HUDEP-2 (cell line): ENCODE measurements around the gene THAP3.
A peak's percentile ranks its signal among the peaks of the same experiment; 100 is the strongest.

Experiments
- DNase-seq, 76 experiments: peaks; one replicate each; lab custom pipeline; 2025; ENCODE audit not compliant: unreplicated experiment in 76 of 76; lab: John Stamatoyannopoulos, UW

The THAP3 gene

GRCh38 chr1:6624710-6625583 lies at the start of gene THAP3:
Gene THAP3, plus strand, starts transcription at chr1:6624868. Its CDS starts 351 bp downstream, at chr1:6625219.
- DNase-seq, result peak in 70 of 76 experiments; percentile 16 to 89 (median 70)

- no peak for DNase-seq
Observed at GRCh38 chr1:6577831-6578525, 46.7 kb upstream of the THAP3 start.

- DNase-seq, result peak in 1 of 76 experiments; percentile 11
Observed at GRCh38 chr1:6578624-6579373, 45.9 kb upstream of the THAP3 start.

- peak; percentile 50 to 99 (median 97) for DNase-seq
Observed at GRCh38 chr1:6579374-6580118, 45.1 kb upstream of the THAP3 start, which contains the start of gene ZBTB48. Gene ZBTB48, plus strand, starts transcription at chr1:6579994. Its CDS starts 616 bp downstream, at chr1:6580610.

GRCh38 chr1:6580119-6580592 lies 44.5 kb upstream of the THAP3 start:
- peak in 6 of 76 experiments; percentile 4 to 52 (median 20) for DNase-seq

GRCh38 chr1:6580593-6581409 lies 43.9 kb upstream of the THAP3 start:
- DNase-seq, result peak in 6 of 76 experiments; percentile 10 to 46 (median 22)

GRCh38 chr1:6581561-6582305 lies 42.9 kb upstream of the THAP3 start:
- DNase-seq, result no peak

- no peak for DNase-seq
Observed at GRCh38 chr1:6582370-6582769, 42.3 kb upstream of the THAP3 start.

GRCh38 chr1:6584126-6585080 lies 40.3 kb upstream of the THAP3 start:
- DNase-seq, result no peak

- DNase-seq, result no peak
Observed at GRCh38 chr1:6585081-6585722, 39.5 kb upstream of the THAP3 start.

- DNase-seq, result no peak
Observed at GRCh38 chr1:6585841-6586240, 38.8 kb upstream of the THAP3 start.

- no peak for DNase-seq
Observed at GRCh38 chr1:6586404-6586816, 38.3 kb upstream of the THAP3 start.

GRCh38 chr1:6587261-6588005 lies 37.2 kb upstream of the THAP3 start:
- no peak for DNase-seq

- DNase-seq, result no peak
Observed at GRCh38 chr1:6588128-6588892, 36.4 kb upstream of the THAP3 start.

- no peak for DNase-seq
Observed at GRCh38 chr1:6588893-6589520, 35.7 kb upstream of the THAP3 start.
